ENCODE measurements around the gene DNAL1. TPM values are rescaled to one million over a fixed set of nuclear protein-coding genes. Genes with fewer than 3 reads are reported as not detected.

DNAL1 gene
- total and polyA plus RNA-seq, 9 of the 15 experiments (the other 6 are each of a cell fraction or from before 2014, with no cell fraction given): 1.6 to 11.7 (median 4.8) TPM

DNA sequence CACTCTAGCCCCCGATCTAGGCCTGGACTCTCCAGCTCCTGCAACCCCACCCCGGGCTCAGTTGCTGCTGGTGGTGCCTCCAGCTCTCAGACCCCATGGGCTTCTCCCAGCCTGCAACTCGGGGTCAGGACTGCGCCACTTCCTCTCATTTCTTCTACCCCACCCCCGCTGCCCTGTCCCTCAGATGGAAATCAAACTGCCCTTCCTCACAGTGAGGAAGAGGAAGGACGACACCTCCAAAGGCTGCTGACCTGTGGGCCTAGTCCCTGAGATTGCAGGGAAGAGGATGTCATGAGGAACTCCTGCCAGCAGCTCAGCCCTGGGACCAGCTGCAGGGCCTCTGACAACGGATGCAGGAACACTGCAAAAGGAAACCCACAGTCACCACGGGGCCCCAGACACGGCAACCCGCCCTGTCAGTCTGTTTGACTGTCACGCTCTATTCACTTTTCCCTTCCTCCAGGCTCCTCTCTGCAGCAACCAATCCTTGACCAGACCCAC lies 98.7 kb downstream of the DNAL1 start:
- peak overlapping the region; percentile 59 to 77 for H3K9ac ChIP-seq (ENCODE audit: insufficient read depth in 1 of 2, low read depth in 2 of 2, low read length in 2 of 2)
- no peak overlapping the region for H3K4me3 ChIP-seq
- peak overlapping the region; percentile 86 for H3K27ac ChIP-seq (ENCODE audit: extremely low read depth, low read depth, low read length)
- H3K4me2 ChIP-seq (ENCODE audit: insufficient read depth, low read length): peak overlapping the region; percentile 58
- intact Hi-C loops (cut with micrococcal nuclease): loop anchor here (5.0 kb wide), 2 partner anchors 84 to 144 kb away; partner anchors contain the start of gene ZNF410
- no peak overlapping the region for H2AFZ ChIP-seq (ENCODE audit: low read depth, low read length)
- H4K20me1 ChIP-seq (replicated peaks; ENCODE audit: control insufficient read depth, insufficient read depth, low read length): peaks cover 5% of the 10 kb centered on the region; the same call in 1 of the 2 replicates
- H3K9me1 ChIP-seq (ENCODE audit: control insufficient read depth, insufficient read depth, low read length): no peaks in the 10 kb centered on the region
- no peaks in the 10 kb centered on the region for H3K9me3 ChIP-seq (replicated peaks; ENCODE audit: control insufficient read depth, insufficient read depth, low read depth, low read length)
- CTCF ChIA-PET (ENCODE audit: low intra/inter-chr PET ratio): no interaction called here
- peak in 1 of 4 experiments; percentile 49 for DNase-seq (ENCODE audit: extremely low read depth in 1 of 4, low spot score in 3 of 4)
- 20% methylated on average over 6 of the region's 11 CpGs for WGBS (ENCODE audit: insufficient coverage, low coverage, missing lambda C conversion rate)
- BruUV-seq (replicated peaks): no TSS peak
- peaks cover 44% of the 10 kb centered on the region; the same call in 2 of the 3 replicates for H3K36me3 ChIP-seq (ENCODE audit: control insufficient read depth, insufficient read depth, low read length)
- no peaks in the 10 kb centered on the region for H3K27me3 ChIP-seq (ENCODE audit: control insufficient read depth in 2 of 2, insufficient read depth in 2 of 2, low read length in 2 of 2)
- POLR2A ChIA-PET: interaction anchor here (1.6 to 6.8 kb wide), 5 partner anchors 11 to 19 kb away, joined by 4 to 80 read pairs (median 5); a partner anchor contains a TSS
- H3K79me2 ChIP-seq (ENCODE audit: control insufficient read depth, insufficient read depth, low read length): peaks cover 100% of the 10 kb centered on the region
- H3K4me1 ChIP-seq (replicated peaks in 1 of 2; ENCODE audit: control insufficient read depth in 2 of 2, insufficient read depth in 2 of 2, low read length in 2 of 2): peaks cover 71 to 86% of the 10 kb centered on the region in 2 experiments
- peak; percentile 49 for FAIRE-seq
- in situ Hi-C loops (cut with MboI): no loop called here
- ATAC-seq: peak; percentile 1; the same call in 1 of the 3 replicates
- TF ChIP-seq RNF2 (IDR thresholded peaks at IDR 0.05) (no peak), CCNT2 (IDR thresholded peaks at IDR 0.05; ENCODE audit: borderline replicate concordance, extremely low read depth, insufficient read length, low read depth, low read length) (no peak), MIER1 (IDR thresholded peaks at IDR 0.05; ENCODE audit: low read depth) (no peak), TFAP4 (CRISPR knock-in tag; IDR thresholded peaks at IDR 0.05; ENCODE audit: borderline replicate concordance) (0 out of 2 replicates have a peak, but pooled peaks have one; percentile 28), ETV6 (IDR thresholded peaks at IDR 0.05; ENCODE audit: borderline replicate concordance in 1 of 2, low read depth in 2 of 2, low read length in 1 of 2) (peak; percentile 52 to 89; a peak in 3 of 4 replicates), ETV6 (CRISPR knock-in tag; IDR thresholded peaks at IDR 0.05; ENCODE audit: borderline replicate concordance) (no peak), CTCF (IDR thresholded peaks at IDR 0.05 in 2 of 3, conservative IDR thresholded peaks at IDR 0.05 in 1 of 3; ENCODE audit: insufficient read depth in 2 of 3, low read depth in 1 of 3, low read length in 3 of 3) (no peak), HDAC1 (IDR thresholded peaks at IDR 0.05) (peak in 1 of 2 experiments; percentile 11; a peak in 1 of 4 replicates), SPI1 (IDR thresholded peaks at IDR 0.05; ENCODE audit: borderline replicate concordance, low read depth, low read length) (peak; percentile 60), FOXP1 (CRISPR knock-in tag; IDR thresholded peaks at IDR 0.05) (no peak), ZNF212 (CRISPR knock-in tag; IDR thresholded peaks at IDR 0.05) (no peak), ASH1L (IDR thresholded peaks at IDR 0.05; ENCODE audit: borderline replicate concordance, low read depth, partially characterized antibody) (no peak), CSDE1 (IDR thresholded peaks at IDR 0.05) (no peak)
- TF ChIP-seq, protein P1, sequence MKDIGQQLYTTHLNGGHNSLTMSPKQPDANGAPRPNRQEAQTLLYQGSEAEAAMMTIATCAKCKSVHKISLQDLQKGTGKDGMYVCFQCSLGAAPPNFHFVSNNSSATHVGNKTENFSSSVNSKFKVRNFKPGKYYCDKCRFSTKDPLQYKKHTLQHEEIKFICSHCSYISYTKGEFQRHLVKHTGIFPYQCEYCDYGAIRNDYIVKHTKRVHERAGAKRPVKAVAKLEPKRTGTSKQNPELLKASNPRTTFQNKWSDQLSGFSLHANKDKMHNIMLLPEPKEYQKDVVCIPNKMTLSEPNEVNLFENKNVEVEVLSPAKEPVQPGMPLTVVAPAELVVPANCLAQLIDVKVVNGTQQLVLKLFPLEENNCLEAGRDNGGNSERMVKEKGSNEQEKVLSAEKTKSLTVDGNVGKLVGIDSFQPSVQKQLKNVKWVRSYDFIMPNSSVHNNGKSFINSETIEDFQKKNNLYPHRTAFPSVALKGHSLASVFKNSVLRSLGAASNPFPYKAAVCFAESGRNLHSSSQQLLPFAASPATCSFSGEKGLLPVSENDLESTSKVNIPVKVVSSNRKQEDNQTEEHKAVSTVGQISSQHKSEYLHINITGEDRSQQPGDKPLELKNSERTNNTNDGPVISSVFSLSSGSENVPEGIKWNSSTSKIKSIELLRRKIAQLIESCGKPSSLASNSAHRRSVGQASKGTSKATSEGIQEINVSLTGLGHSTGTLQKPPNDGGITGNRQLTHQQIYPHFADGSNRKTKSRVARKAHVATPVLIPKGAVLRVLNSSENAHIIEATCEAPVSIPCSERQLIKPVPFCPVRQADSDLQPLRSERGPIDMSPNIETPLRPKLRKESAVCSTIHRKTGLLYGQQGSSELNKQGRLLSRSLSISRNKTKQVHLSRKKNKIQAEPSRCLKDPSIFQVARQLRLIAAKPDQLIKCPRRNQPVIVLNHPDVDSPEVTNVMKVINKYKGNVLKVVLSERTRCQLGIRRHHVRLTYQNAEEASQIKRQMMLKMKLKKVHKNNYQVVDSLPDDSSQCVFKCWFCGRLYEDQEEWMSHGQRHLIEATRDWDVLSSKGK (CRISPR knock-in tag; IDR thresholded peaks at IDR 0.05): no peak
- TF ChIP-seq, protein P2, sequence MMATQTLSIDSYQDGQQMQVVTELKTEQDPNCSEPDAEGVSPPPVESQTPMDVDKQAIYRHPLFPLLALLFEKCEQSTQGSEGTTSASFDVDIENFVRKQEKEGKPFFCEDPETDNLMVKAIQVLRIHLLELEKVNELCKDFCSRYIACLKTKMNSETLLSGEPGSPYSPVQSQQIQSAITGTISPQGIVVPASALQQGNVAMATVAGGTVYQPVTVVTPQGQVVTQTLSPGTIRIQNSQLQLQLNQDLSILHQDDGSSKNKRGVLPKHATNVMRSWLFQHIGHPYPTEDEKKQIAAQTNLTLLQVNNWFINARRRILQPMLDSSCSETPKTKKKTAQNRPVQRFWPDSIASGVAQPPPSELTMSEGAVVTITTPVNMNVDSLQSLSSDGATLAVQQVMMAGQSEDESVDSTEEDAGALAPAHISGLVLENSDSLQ (IDR thresholded peaks at IDR 0.05): peak; percentile 67

Measured in K562 (cell line).